Measurements from ENCODE around the gene P3H1. TPM values are rescaled to one million over a fixed set of nuclear protein-coding genes. Genes with fewer than 3 reads are reported as not detected.
"Not testable (repeated sequence)": the region's sequence is repeated elsewhere in the genome, so short reads cannot be mapped to it uniquely, and the experiment has no call there.

P3H1 gene
- 10 to 100 TPM in 1 of 4 donors, 1 to 10 TPM in 3; 5.5 to 12.4 (median 7.2) TPM for total RNA-seq

GRCh38 chr1:42766741-42767509 is at the start of gene P3H1, which contains the start of gene C1orf50:
TSS of gene P3H1 (minus strand) at chr1:42767028. CDS start at chr1:42766971, 57 bp downstream.
TSS of gene C1orf50 (plus strand) at chr1:42767249. CDS start at chr1:42767312, 63 bp downstream.
- intact Hi-C loops (cut with DNase I), result no loop called here
- H3K9me3 ChIP-seq, result no peaks in the 10 kb centered on the region
- H3K36me3 ChIP-seq, result peaks cover 0 to 13% (median 0%) of the 10 kb centered on the region in 3 donors
- WGBS, 2 donors, result no CpG with 5 or more reads among the region's 82 CpGs
- no peaks in the 10 kb centered on the region for H3K27me3 ChIP-seq
- TF ChIP-seq CTCF (IDR thresholded peaks at IDR 0.05) (peak in 1 of 6 experiments; percentile 29), POLR2A (IDR thresholded peaks at IDR 0.05) (peak in 3 of 4 donors; percentile 95 to 99 (median 98))
- peaks cover 10 to 62% (median 16%) of the 10 kb centered on the region in 3 donors for H3K4me1 ChIP-seq
- H3K27ac ChIP-seq, result peak within 1 kb of the TSS; percentile 86 to 94 (median 93)
- peak within 1 kb of the TSS; percentile 63 to 97 (median 86) for H3K4me3 ChIP-seq
- DNase-seq, result peak; percentile 96

- intact Hi-C loops (cut with DNase I), result no loop called here
- Histone ChIP-seq H3K27me3 (no peaks in the 10 kb centered on the region), H3K4me1 (peaks cover 10 to 30% (median 13%) of the 10 kb centered on the region in 3 donors), H3K36me3 (peaks cover 0 to 18% (median 0%) of the 10 kb centered on the region in 3 donors), H3K27ac (peak overlapping the region; percentile 96 to 99 (median 98)), H3K4me3 (peak overlapping the region; percentile 68 to 88 (median 76)), H3K9me3 (no peaks in the 10 kb centered on the region)
- no peak for DNase-seq
- 25 to 29% methylated on average over 7 of the region's 7 CpGs for WGBS, 2 donors
- TF ChIP-seq CTCF (IDR thresholded peaks at IDR 0.05), result no peak
- TF ChIP-seq POLR2A (IDR thresholded peaks at IDR 0.05), result no peak
These were observed 49.2 kb upstream of the P3H1 start for GRCh38 chr1:42815941-42816584.

GRCh38 chr1:42814815-42815214 is 48.0 kb upstream of the P3H1 start:
- intact Hi-C loops (cut with DNase I), result not testable (repeated sequence)
- 81 to 96% methylated on average over 2 of the region's 3 CpGs for WGBS, 2 donors

GRCh38 chr1:42807056-42807668 is 40.3 kb upstream of the P3H1 start:
- TF ChIP-seq CTCF (IDR thresholded peaks at IDR 0.05) (no peak), POLR2A (IDR thresholded peaks at IDR 0.05) (no peak)
- Histone ChIP-seq H3K36me3 (peaks cover 0 to 31% (median 0%) of the 10 kb centered on the region in 3 donors), H3K27ac (no peak overlapping the region), H3K4me1 (no peaks in the 10 kb centered on the region), H3K9me3 (no peaks in the 10 kb centered on the region), H3K4me3 (no peak overlapping the region), H3K27me3 (no peaks in the 10 kb centered on the region)
- intact Hi-C loops (cut with DNase I), result no loop called here
- DNase-seq, result no peak

More at GRCh38 chr1:42814815-42815214, 48.0 kb upstream of the P3H1 start:
- H3K9me3 ChIP-seq, H3K27ac ChIP-seq, H3K4me3 ChIP-seq, H3K27me3 ChIP-seq, DNase-seq: not testable (repeated sequence)
- H3K36me3 ChIP-seq, result peaks cover 0 to 26% (median 0%) of the 10 kb centered on the region in 3 donors
- peaks cover 10 to 30% (median 13%) of the 10 kb centered on the region in 3 donors for H3K4me1 ChIP-seq

GRCh38 chr1:42806593-42806992 is 39.8 kb upstream of the P3H1 start:
- 78 to 87% methylated on average over 5 of the region's 5 CpGs for WGBS, 2 donors
- Histone ChIP-seq H3K4me3 (no peak overlapping the region), H3K9me3 (no peaks in the 10 kb centered on the region), H3K27ac (no peak overlapping the region), H3K4me1 (no peaks in the 10 kb centered on the region), H3K27me3 (no peaks in the 10 kb centered on the region), H3K36me3 (peaks cover 0 to 30% (median 0%) of the 10 kb centered on the region in 3 donors)
- no peak for DNase-seq
- TF ChIP-seq CTCF (IDR thresholded peaks at IDR 0.05), result no peak
- TF ChIP-seq POLR2A (IDR thresholded peaks at IDR 0.05), result no peak
- intact Hi-C loops (cut with DNase I), result no loop called here

Measured in esophagus squamous epithelium (tissue), 5 donors.